ENCODE data around the gene SLC35G1.

DNA sequence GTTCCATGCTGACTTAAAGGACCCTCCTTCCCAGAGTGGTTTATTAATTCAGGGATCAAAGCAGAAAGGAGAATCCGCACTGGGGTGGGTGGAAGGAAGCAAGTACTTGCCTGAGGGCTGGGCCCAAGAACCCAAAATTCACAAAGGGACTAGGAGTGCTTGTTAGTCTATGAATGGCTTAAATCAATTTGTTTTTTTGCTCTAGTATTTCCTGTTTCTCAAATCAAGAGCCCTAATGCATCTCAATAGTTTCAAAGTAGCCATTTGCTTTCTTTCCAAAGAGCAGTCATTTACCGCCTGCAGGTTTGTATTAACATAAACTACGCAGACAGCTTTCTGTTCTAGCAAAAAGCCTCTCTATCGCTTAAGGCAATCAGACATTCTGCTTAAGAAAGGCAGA is 44.2 kb upstream of the SLC35G1 start:
- TF ChIP-seq, protein P1, sequence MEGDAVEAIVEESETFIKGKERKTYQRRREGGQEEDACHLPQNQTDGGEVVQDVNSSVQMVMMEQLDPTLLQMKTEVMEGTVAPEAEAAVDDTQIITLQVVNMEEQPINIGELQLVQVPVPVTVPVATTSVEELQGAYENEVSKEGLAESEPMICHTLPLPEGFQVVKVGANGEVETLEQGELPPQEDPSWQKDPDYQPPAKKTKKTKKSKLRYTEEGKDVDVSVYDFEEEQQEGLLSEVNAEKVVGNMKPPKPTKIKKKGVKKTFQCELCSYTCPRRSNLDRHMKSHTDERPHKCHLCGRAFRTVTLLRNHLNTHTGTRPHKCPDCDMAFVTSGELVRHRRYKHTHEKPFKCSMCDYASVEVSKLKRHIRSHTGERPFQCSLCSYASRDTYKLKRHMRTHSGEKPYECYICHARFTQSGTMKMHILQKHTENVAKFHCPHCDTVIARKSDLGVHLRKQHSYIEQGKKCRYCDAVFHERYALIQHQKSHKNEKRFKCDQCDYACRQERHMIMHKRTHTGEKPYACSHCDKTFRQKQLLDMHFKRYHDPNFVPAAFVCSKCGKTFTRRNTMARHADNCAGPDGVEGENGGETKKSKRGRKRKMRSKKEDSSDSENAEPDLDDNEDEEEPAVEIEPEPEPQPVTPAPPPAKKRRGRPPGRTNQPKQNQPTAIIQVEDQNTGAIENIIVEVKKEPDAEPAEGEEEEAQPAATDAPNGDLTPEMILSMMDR (IDR thresholded peaks at IDR 0.05) = no peak
- TF ChIP-seq POLR2A (IDR thresholded peaks at IDR 0.05) = no peak
